Stimulated activated CD8-positive, alpha-beta memory T cell treated with anti-CD3 and anti-CD28 coated beads, Interleukin-15, amount 100 ng/mL, for 1 hour (primary cell): ENCODE data around the gene PCGF3.
"Not testable (repeated sequence)": the region's sequence is repeated elsewhere in the genome, so short reads cannot be mapped to it uniquely, and the experiment has no call there.

Source experiments
- DNase-seq: peaks from one replicate; pipeline ENCODE4 v3.0.0-alpha.2; 2020; ENCODE audit warnings: low read depth

PCGF3 gene

DNA sequence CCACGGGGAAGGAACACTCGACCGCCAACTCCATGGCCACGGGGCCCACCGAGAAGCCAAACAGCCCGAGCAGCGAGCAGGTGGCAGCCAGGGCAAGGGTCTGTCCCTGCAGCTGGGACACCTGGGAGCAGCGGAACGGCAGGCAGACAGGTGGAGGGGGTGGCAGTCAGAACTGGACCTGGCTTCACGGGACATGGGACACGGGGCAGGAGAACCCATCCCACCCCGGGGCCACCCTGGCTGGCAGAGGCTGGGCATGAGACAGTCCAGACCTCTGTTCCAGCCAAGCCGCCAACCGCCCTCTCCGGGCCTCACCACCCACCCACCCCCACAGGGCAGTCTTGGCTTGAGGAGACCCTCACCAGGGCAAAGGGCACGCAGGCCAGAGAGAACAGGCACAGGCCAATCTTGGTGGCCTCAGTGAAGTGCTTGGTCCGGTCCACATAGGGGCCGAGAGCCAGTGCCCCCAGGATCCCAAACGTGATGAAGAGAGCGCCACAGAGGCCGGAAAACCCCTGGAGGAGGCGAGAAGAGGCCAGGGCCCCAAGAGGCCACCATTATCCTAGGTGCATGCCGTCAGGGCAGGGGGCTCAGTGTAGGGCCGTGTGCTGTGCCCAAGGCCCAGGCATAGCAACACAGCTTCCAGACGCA lies 22.3 kb upstream of the PCGF3 start:
- DNase-seq: no peak

DNA sequence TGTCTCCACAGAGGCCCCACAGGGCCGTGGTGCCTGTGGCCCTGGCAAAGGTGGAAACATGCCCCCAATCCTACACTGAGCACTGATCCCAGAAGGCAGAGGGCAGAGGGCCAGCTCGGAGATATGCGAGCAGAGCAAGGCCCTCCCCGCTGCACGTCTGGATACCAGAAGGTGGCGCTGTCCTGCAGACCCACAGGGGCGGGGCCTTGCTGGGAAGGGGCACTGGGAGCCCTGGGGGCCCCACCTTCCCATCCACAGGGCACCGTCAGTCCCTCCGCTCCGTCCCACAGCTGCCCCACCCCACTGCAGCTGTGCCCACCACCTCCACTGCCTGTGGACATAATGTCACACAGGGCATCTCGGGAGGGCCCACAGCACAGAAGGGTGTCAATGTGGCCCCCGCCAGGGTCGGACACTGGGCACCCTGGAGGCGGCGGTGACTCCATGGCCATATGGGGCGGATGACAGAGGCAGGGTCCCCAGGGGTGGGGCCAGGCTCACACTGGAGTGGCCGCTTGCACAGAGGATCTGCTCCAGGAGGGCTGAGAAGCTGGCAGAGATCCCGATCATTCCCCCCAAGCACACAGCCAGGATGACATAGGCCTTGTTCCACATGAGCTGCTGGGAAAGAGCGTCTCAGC lies 21.5 kb upstream of the PCGF3 start:
- no peak for DNase-seq

DNA sequence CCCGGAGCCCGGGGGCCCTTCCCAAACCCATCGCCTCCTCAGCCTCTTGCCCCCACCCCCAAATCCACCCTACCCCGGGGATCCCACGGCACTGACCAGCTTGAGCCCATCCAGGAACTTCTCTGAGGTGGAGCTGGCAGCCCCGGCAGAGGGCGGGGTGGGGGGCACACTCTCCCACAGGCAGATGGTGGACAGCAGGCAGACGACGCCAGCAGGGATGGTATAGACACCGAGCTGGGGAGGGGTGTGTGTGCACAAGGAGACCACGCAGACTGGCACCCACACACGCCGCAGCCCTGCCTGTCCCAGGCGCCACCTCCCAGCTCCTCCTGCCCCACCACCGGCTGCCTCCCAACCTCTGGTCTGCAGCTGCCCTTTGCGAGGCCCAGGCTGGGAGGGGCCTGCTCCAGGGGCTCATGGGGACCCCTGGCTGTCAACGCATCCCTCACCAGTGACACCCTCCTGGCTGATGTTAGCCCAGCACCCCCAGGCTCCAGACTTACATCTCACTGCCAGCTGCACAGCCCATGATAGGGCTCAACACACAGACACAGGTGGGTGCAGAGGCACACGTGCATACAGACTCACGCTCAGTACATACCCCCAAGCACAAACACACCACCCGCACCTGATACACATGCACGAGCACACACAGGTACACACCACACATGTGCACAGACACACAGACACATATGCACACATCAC lies 20.9 kb upstream of the PCGF3 start:
- DNase-seq: no peak

DNA sequence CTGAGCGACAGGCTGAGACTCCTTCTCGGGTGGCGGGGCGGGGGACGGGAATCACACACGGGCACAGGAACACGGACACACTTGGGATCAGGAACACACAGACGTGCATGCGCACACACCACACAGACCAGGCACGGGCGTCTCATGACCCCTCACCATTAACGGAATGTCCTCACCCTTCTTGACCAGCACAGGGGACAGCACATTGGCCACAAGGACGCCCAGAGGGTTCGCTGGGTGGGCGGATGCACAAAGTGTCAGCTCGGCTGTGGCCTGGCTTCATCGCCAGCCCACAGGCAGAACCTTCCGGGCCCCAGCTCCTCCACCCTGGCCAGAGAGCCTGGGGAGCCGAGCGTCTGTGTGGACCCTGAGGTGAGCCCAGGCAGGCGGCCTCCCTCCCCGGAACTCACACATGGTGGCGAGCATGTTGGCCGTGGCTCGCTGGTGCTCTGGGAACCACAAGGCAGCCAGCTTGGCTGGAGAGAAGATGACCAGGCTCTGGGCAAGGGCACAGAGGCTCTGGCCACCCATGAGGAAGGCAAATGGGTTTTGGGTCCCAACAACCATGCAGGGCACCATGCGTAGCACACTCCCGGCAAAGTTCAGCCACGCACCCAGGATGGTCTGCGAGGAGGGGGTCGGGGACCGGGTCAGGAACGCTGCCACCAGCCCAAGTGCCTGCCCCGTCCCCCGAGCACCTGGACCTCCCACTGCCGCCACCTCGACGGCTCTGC lies 19.8 kb upstream of the PCGF3 start:
- no peak for DNase-seq

DNA sequence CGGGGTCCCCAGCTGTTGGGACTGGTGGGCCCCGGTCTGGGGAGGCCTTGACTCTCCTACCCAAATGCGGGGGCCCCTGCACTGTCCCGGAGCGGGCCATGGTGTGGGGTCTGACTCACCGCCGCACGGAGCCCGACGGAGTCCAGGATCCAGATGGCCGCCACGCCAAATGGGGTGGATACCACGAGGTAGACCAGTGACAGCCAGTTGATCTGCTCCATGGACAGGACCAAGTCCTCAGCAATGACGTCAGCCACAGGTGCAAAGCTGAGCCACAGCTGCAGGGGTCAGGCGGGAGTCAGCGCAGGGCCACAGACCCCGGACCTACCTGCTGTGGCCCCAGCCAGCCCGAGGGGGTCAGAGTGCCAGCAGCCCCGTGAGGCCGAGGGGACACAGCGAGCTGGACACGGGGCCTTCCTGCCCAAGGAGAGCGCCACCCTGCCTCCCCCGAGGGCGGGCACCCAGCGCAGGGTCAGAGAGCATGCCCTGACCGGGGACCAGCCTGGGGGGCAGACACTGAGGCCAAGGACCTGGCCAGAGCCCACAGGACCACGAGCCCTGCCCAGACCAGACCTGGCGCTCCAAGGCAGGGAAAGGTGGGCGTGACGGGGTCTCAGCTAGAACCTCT lies 19.1 kb upstream of the PCGF3 start:
- DNase-seq: no peak

DNA sequence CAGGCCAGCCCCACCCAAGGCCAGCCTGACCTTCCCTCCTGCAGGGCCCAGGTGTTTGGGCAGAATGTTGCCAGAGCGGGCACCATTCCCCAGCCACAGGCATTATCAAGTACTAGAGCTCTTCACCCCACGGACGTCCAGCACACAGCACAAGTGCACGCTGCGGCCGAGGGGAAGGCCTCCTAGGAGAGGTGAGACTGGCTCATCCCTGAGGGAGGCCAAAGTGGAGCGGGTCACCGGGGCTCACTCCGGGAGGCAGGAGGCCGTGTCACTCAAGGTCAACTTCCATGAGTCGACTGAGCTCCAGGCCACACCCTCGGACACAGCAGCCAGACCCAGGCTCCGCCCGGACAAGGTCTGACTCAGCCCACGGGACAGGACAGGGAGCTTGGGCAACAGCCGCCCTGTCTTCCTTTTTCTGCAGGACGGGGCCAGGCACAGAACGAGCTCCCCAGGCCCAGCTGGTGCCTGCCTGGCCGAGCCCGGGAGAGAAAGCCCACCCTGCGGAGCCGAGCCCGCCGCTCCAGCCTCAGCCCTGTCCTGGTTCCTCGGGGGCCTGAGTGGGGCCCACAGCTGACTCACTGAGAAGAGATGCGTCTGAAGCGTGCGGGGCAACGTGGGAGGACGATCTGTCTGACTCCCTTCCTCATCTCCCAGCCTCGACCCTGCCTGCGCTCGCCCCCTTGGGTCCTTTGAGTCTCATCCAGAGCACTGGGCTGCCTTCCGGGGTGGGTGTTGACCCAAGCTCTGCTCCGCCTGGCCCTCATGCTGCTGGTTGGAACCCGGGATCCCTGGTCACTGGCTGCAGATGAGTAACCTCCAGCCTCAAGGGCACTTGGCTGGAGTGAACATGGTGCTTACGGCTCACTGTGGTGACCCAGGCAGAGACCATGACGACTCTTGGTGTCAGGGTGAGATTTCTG lies 18.3 kb upstream of the PCGF3 start:
- no peak for DNase-seq

DNA sequence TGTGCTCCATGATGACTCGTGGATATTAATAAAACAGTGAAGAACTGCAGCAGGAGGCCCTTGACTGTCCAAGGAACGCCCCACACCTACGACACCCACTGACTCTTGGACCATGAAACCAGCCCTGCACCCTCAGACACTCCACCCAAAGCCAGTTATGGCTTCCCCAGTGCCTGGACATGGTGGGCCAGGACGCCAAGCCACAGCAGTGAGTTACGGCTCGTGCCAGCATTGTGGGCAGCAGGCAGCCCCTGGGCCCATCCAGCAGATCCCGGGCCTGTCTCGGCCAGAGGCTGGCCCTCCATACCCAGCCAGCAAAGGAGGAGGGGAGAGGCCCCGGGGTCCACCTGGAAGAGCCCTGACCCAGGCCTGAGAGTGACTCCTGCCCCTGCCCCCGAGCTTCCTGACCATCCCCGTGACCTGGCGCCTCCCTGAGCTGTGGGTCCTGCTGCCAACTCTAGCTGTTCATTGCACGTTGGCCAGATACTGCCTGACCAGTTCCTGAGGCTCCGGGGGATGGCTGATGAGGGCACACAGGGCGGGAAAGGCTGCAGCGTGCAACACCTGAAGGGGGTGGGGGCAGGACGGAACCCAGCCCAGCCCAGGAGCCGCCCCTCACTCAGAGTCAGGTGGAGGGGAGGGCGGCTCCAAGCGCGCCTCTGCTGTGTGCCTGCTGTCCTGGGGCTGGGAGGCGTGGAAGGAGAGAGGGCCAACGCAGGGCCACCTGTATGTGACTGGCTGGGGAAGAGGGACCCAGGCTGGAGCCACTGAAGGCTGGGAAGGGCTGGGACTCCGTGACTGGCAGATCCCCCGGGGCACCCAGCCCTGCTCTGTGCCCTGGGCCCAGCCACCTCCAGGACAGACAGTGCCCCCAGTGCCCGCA lies 17.4 kb upstream of the PCGF3 start:
- no peak for DNase-seq

DNA sequence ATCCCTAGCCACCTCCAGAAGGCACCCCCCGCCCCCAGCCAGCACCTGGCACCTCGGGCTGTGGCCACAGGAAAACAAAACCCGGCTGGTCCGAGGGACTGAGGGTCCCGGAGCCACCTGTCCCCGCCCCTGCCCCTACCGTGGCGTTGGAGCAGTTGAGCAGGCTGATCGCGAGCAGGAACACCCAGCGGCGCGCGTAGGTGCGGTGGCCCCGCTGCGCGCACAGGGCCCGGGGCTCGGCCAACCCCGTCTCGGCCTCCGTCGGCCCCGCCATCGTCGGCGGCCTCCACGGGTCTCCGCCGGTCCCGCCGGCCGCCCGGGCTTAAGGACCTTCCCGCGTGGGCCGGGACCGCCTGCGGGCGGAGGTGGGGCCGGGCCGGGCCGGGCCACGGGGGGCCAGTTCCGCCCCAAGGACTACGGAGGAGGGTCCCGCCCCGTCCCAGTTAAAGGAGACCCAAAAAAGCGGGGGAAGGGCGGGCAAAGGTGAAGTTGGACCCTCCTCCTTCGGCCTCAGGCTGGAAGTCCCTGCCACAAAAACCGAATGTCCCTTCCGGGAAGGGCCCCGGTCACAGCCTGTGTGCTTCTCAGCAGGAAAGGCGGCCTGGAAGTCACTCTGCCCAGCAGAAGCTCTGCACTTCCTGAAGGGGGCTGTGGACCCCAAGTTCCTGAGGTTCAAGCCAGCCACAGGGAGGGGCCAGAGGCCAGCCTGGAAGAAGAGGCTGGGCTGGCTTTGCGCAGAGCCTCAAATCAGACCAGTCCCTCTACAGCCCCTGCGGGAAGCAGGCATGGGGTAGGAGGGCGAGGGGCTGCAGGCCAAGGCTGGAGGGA lies 16.6 kb upstream of the PCGF3 start, which contains the start of gene SLC49A3:
SLC49A3 (minus strand) TSS at position 298 of the 828 bp plus-strand sequence; CDS start at position 274, 24 bp downstream.
- no peak for DNase-seq

DNA sequence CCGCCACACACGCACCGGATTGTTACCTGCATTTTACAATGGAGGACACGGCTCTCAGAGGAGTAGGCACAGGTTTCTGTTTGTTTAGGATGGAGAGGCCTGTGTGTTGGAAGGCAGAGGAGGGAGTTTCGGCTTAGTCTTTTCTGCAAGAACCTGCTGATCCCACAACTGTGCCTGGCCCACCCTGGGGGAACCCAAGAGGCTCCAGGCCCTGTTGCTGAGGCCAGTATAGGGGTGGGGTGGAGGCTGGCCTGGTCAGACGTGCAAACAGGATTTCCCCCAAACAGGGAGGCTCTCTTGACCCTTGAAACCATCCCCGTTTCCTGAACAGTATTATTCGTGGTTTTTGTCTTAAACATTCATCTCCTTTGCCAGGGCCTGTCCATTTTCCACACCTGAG lies 15.9 kb upstream of the PCGF3 start:
- no peak for DNase-seq

DNA sequence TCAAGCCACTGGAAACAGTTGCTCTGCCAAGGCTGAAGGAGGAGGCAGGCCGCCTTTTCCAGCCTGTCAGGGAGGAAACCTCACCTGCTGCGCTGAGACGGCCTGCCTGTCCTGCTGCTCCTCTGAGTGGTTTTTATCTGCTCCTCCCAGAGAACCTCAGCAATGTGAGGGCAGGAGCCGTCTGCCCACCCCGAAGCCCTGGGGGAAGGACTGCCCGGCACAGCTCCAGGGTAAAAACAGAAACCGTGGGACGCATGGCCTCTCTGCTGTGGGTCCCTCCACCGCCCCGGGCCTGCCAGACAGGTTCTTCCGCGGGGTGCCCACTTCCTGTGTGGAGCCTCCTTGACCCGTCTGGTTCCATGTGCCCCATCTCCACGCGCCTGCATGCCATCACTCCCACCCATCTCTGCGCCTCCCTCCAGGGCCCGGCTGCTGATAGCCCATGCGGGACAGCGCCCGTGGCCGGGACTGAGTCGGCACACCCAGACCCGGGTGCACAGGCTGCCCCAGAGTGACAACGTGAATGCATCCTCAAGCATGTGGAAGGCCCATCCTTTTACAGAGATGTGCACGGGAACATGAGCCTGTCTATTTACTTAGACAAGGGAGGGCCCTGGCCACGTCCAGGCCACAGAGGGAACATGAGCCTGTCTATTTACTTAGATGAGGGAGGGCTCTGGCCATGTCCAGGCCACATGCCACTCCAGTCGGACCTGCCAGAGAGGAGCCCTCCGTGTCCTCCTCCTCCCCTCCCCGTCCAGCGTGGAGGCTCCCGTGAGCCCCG lies 12.7 kb upstream of the PCGF3 start:
- no peak for DNase-seq

DNA sequence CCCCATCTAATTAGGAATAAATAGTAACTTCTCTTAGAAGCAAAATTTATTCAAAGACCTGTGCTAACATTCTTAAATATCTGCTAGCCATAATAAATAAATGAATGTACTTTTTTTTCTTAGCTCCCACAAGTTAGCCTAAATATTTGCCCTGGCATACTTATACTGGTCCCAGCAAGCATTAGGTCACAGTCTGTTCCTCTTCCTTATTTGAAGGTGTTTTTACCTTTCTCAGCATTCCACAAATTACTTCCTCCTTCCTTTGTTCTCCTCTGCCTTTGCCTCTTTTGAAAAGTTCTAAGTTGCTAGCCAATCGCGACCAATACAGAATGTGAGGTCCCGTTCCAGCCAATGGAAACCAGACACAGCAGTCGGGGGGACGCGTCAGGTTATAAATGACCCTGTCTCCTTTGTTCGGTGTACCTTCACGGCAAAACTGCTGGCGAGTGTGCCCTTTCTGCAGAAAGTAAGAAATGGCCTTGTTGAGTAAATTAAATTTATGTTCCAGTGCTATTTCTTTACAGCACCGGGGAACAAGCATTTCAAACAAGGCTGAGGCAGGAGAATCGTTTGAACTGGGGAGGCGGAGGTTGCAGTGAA lies 11.2 kb upstream of the PCGF3 start:
- not testable (repeated sequence) for DNase-seq

DNA sequence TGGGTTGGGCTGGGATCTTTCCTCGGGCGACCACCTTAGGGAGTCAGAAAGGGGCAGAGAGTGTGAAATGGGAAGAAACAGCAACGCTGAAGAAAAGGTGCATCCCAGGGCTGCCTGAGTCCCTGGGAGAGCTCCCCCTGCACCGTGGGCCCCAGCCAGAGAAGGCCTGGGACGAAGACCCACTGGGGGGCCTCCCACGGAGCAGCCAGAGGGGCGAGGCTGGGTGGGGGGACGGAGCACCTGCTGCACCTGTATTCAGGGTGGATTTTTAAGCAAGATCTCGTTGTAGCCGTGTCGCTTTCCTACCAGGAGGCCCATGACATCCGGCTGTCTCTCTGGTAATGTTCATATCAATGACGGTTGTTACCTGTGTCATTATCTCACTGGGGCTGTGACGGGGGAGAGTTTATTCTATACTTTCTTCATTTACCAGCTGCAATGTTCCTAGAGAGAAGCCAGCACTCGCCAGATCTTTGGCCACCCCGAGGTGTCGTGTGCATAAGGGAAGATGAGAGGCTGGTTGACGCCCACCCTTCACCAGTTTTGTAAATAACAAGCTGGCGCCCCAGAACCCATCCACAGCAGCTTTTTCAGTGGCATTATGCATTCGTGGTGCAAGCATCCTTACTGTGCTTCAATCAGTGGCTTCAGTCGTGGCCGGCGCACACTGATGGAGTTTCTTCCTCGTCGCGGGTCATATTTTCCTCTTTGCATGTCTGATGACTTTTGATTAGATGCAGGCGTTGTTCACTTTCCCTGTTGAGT lies 5.6 kb upstream of the PCGF3 start:
- DNase-seq: no peak

DNA sequence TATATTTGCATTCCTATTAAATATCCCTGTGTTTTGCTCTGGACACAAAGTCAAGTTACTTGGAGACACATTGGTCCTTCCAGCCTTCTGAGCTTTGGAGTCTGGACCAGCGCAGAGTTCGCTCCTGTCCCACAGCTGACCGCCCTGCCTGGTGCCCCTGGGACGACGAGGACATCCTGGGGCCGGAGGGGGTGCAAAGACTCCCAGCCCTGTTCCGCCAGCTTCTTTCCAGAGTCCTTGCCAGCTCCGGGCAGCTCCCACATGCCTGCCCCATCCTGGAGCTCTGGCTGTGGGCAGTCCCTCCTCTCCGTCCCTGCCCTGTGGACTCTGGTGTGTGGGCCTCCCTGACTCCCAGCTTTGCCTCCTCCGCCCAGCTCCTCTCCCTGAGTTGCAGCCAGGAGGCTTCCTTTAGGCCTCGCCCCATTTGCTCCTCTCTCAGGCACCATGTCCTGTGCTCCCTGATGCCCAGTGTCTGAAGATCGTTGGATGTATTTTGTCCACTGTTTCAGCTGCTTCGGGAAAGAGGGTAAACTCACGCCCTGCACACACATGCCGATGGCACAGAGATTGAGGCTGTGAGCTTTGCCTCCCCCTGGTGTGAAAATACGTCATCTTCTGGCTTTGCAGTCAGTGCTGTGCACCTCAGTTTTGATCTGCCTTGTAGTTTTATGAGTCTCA lies 4.9 kb upstream of the PCGF3 start:
- DNase-seq: no peak

DNA sequence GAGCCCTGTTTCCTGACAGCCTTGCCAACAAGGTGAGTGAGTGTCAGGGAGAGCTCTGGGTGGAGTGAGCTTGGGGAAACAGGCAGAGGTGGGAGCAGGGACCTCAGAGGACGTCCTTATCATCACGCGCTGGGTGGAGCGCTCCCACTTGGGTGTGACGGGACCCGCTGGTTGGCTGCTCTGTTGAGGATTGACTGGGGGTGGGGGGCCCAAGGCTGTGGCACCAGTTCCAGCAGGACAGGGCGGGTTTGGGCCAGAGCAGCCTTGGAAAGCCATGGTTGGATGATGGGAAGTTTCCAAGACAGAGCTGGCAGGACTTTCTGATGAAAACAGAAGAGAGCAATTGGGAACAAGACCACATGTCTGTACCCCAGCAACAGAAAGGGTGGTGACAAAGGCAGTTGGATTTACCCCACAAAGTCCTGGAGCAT lies 3.0 kb upstream of the PCGF3 start:
- no peak for DNase-seq

DNA sequence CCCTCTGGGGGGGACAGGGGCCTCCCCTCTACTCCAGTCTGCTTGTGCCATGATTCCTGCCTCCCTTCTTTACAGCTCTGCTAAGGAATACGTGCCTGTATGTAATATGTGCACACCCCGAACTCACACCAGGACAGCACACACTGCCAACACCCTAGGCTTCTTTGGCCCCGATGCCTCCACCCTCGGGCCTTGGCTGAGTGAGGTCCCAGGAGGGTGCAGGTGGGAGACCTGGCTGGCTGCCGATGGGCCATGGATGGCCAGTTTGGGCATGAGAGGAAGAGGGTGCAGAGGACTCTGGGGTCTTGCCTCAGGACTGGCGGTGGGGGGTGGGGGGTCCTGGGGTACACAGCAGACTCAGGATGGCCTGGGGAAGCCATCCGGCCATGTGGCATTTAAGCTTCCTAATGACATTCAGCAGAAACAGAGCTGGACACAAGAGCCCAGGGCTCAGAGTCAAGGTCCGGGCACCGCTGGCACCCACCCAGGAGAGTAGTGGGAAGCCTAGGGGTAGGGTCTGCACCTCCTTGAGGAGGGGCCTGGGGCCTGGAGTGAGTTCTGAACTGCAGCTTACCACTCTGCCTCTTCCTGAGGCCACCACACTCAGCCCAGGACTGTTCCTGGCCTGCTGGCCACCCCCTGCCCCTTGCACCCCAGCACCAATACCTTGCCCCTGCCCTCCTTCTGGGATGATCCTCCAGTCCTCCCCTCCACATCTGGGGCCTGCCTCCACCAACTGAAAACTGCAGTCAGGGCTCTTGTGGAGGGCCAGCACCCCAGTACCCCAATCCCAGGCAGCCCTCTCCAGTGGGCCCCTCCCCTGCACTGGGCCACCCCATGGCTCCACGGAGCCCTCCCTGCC lies 2.1 kb upstream of the PCGF3 start:
- no peak for DNase-seq
